ENCODE results near the gene USHBP1. TPM values are rescaled to one million over a fixed set of nuclear protein-coding genes. Genes with fewer than 3 reads are reported as not detected.

USHBP1 gene
- polyA plus RNA-seq, 2 of the 4 experiments (the other 2 are of a cell fraction), result 0.03 TPM; not detected in 1

- H3K4me2 ChIP-seq, result no peak overlapping the region
- WGBS (ENCODE audit: missing lambda C conversion rate), result 76% methylated on average over 8 of the region's 8 CpGs
- no peak overlapping the region for H3K27ac ChIP-seq
- H3K9me3 ChIP-seq, result no peaks in the 10 kb centered on the region
- no peak for DNase-seq (ENCODE audit: low read depth in 1 of 2, low spot score in 1 of 2)
- TF ChIP-seq GATA3 (IDR thresholded peaks at IDR 0.05; ENCODE audit: borderline replicate concordance), result no peak
- TF ChIP-seq BCL3 (IDR thresholded peaks at IDR 0.05), result no peak
- no peak for TF ChIP-seq PBX3 (IDR thresholded peaks at IDR 0.05)
- no peak for TF ChIP-seq MAZ (IDR thresholded peaks at IDR 0.05; ENCODE audit: borderline replicate concordance, low read depth, low read length)
- no peak for TF ChIP-seq TFCP2L1 (CRISPR knock-in tag; IDR thresholded peaks at IDR 0.05)
- TF ChIP-seq RCOR1 (IDR thresholded peaks at IDR 0.05; ENCODE audit: low read depth, low read length), result no peak
- TF ChIP-seq KDM1A (IDR thresholded peaks at IDR 0.05; ENCODE audit: low read depth), result no peak
- TF ChIP-seq EHMT2 (IDR thresholded peaks at IDR 0.05; ENCODE audit: low read depth), result no peak
- TF ChIP-seq RNF2 (IDR thresholded peaks at IDR 0.05; ENCODE audit: borderline replicate concordance, low read depth), result no peak
- no peak for TF ChIP-seq FOXS1 (CRISPR knock-in tag; IDR thresholded peaks at IDR 0.05)
- TF ChIP-seq HOXB13 (CRISPR knock-in tag; IDR thresholded peaks at IDR 0.05; ENCODE audit: low read depth), result no peak
- no peak for TF ChIP-seq JUNB (IDR thresholded peaks at IDR 0.05)
- FAIRE-seq, result no peak
- H3K4me3 ChIP-seq, result no peak overlapping the region
- ATAC-seq, result no peak
- peaks cover 47% of the 10 kb centered on the region for H3K4me1 ChIP-seq
- POLR2A ChIA-PET, result no interaction called here
- CTCF ChIA-PET, result interaction anchor here (8.7 kb wide), 1 partner anchor 14 kb away, joined by 98 read pairs; no protein-coding TSS in a partner anchor
Measured at GRCh38 chr19:17307876-17308377, 43.4 kb upstream of the USHBP1 start.

GRCh38 chr19:17306285-17306714, 41.8 kb upstream of the USHBP1 start:
- H3K4me2 ChIP-seq, result peak overlapping the region; percentile 69
- H3K9me3 ChIP-seq, result no peaks in the 10 kb centered on the region
- ATAC-seq (no peak), DNase-seq (ENCODE audit: low read depth in 1 of 2, low spot score in 1 of 2) (no peak), FAIRE-seq (no peak)
- 32% methylated on average over 6 of the region's 28 CpGs for WGBS (ENCODE audit: missing lambda C conversion rate)
- H3K4me1 ChIP-seq, result peaks cover 38% of the 10 kb centered on the region
- H3K27ac ChIP-seq, result peak overlapping the region; percentile 80 to 99
- TF ChIP-seq ELK1 (IDR thresholded peaks at IDR 0.05; ENCODE audit: low read depth, low read length) (no peak), TP53 (CRISPR knock-in tag; IDR thresholded peaks at IDR 0.05) (0 out of 2 replicates have a peak, but pooled peaks have one; percentile 20), KDM1A (IDR thresholded peaks at IDR 0.05; ENCODE audit: low read depth) (peak; percentile 6; the same call in 1 of the 2 replicates)
- ChIA-PET POLR2A (no interaction called here), CTCF (interaction anchor here (1.6 to 8.7 kb wide), 2 partner anchors 13 to 84 kb away, joined by 4 to 98 read pairs; no protein-coding TSS in a partner anchor)
- H3K4me3 ChIP-seq, result peak overlapping the region; percentile 50

- POLR2A ChIA-PET, result interaction anchor here (0.6 to 1.9 kb wide), 6 partner anchors 13 to 647 kb away, joined by 3 to 15 read pairs (median 4); partner anchors contain the start of gene ANO8
- CTCF ChIA-PET, result interaction anchor here (0.6 to 8.7 kb wide), 11 partner anchors 12 to 1889 kb away, joined by 3 to 98 read pairs (median 3); no protein-coding TSS in a partner anchor
- H3K4me3 ChIP-seq, result peak within 1 kb of the TSS; percentile 50
- WGBS (ENCODE audit: missing lambda C conversion rate), result 2% methylated on average over 11 of the region's 55 CpGs
- H3K9me3 ChIP-seq, result no peaks in the 10 kb centered on the region
- ATAC-seq, result peak; percentile 62 to 80
- peak; percentile 71 to 99 for DNase-seq (ENCODE audit: low read depth in 1 of 2, low spot score in 1 of 2)
- FAIRE-seq, result no peak
- H3K4me2 ChIP-seq, result peak within 1 kb of the TSS; percentile 93
- peaks cover 32% of the 10 kb centered on the region for H3K4me1 ChIP-seq
- peak within 1 kb of the TSS; percentile 80 to 99 for H3K27ac ChIP-seq
- TF ChIP-seq MAX (IDR thresholded peaks at IDR 0.05) (peak; percentile 77), JUNB (IDR thresholded peaks at IDR 0.05) (no peak), HOXB13 (CRISPR knock-in tag; IDR thresholded peaks at IDR 0.05; ENCODE audit: low read depth) (no peak), ELK1 (IDR thresholded peaks at IDR 0.05; ENCODE audit: low read depth, low read length) (no peak), RNF2 (IDR thresholded peaks at IDR 0.05; ENCODE audit: borderline replicate concordance, low read depth) (no peak), REST (IDR thresholded peaks at IDR 0.05) (peak; percentile 39; the same call in 1 of the 2 replicates), HES2 (IDR thresholded peaks at IDR 0.05) (no peak), EHF (CRISPR knock-in tag; IDR thresholded peaks at IDR 0.05) (no peak), MYC (IDR thresholded peaks at IDR 0.05; ENCODE audit: borderline replicate concordance, low read length) (no peak; the same call in 1 of the 2 replicates), CEBPB (IDR thresholded peaks at IDR 0.05) (no peak), GATA3 (IDR thresholded peaks at IDR 0.05; ENCODE audit: borderline replicate concordance) (no peak; the same call in 1 of the 2 replicates)
Measured at GRCh38 chr19:17305517-17306284, 41.2 kb upstream of the USHBP1 start, which contains the start of gene MRPL34. MRPL34 (plus strand) TSS chr19:17305872; CDS start chr19:17305893, 21 bp downstream.
